ENCODE measurements around the gene CBX2. TPM values are rescaled to one million over a fixed set of nuclear protein-coding genes. Genes with fewer than 3 reads are reported as not detected.
"Not testable (repeated sequence)": the region's sequence is repeated elsewhere in the genome, so short reads cannot be mapped to it uniquely, and the experiment has no call there.

CBX2 gene
- polyA plus RNA-seq, 3 donors, result 0.79 to 1.3 (median 1.3) TPM

DNA sequence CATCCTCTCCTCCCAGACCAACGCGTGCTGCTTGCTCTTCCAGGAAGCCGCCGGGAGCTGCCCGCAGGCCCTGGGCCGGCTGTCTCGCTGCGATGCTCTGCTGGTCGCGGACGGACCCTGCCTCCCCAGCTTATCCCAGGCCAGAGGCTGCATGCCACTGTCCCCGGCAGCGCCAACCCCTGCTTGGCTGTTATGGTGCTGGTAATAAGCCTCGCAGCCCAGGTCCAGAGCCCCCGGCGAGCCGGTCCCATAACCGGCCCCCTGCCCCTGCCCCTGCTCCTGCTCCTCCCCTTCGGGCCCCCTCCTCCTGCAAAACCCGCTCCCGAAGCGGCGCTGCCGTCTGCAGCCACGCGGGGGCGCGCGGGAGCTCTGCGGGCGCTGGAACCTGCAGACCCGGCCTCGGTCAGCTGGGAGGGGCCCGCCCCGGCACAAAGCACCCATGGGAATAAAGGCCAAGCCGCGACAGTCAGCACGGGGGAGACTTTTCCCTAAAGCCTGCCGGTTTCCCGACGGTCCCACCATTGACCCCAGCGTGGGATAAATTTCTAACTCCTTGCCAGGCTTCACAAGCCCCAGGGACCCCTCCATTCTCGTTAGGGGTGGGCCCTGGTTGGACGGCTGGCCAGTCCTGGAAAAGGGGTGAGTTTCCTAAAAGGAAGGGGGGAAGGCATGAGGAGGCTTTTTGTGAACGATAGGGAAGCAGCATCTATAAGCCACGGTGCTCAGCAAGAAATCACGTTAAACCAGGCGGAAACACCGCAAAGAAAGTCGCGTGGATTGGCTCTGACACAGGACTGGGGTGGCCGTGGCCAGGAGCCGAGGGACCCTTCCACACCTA lies 36.0 kb upstream of the CBX2 start:
- 9 to 10% (median 9%) methylated on average over 47 to 53 of the region's 53 CpGs for WGBS, 3 donors
- H3K27ac ChIP-seq (ENCODE audit: low read depth, low read length), result no peak overlapping the region

DNA sequence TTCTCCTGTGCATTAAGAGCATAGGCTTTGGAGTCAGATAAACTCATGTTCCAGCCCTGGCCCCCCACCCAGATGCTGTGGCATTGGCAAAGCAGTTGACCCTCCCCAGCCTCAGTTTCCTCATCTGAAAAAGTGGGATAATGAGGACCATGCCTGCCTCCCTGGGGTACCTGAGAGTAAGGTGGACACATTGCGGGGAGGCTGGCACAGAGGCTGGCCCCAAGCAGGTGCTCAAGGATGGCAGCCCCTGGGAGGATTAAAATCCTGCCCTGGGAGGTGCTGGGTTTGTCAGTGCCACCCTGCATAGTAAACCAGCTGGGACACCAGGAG lies 35.4 kb upstream of the CBX2 start:
- no peak overlapping the region for H3K27ac ChIP-seq (ENCODE audit: low read depth, low read length)
- WGBS, 3 donors, result 83 to 96% (median 90%) methylated on average over 1 of the region's 1 CpG

DNA sequence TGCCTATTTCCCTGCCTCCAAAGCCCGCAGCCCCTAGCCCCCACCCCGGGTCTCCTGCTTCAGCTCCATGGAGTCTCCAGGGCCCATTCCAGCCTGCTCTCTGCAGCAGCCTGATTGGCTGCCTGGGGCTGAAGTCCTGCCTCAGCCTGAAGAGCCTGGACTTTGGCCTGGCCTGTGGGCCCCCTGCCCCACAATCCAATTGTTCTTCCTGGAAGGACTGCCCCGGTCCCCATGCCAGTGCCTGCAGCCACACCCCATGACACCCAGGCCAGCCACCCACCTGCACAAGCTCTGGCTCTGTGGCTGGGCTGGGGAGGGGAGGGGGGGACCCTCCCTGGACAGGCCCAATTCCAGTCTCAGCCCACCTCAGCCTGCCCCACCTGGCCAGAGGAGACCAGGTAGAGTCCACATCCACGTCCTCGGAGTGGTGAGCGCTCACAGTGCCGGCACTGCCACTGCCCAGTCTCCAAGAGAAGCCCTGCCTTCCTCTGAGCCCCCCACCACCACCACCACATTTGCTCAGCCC lies 34.9 kb upstream of the CBX2 start:
- no peak overlapping the region for H3K27ac ChIP-seq (ENCODE audit: low read depth, low read length)
- 85 to 91% (median 90%) methylated on average over 7 of the region's 7 CpGs for WGBS, 3 donors

DNA sequence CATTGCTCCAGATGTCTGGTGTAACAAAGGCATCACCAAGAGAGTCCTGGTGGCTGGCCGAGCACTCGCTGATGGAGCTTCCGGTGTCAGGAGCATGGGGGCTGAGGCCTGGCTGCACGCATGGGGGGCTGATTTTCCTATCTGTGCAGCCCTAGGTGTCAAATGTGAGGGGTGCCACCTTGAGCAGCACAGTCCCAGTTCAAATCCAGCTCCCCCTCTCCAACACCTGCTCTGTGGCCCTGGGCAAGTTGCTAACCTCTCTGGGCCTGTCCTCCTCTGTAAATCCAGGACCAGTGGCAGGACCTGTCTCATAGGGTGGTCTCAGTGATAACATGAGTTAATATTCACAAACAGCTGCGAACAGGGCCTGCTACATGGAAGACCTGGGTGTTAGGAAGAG lies 34.3 kb upstream of the CBX2 start:
- H3K27ac ChIP-seq (ENCODE audit: low read depth, low read length), result no peak overlapping the region
- WGBS, 3 donors, result 93 to 96% (median 95%) methylated on average over 5 of the region's 5 CpGs

DNA sequence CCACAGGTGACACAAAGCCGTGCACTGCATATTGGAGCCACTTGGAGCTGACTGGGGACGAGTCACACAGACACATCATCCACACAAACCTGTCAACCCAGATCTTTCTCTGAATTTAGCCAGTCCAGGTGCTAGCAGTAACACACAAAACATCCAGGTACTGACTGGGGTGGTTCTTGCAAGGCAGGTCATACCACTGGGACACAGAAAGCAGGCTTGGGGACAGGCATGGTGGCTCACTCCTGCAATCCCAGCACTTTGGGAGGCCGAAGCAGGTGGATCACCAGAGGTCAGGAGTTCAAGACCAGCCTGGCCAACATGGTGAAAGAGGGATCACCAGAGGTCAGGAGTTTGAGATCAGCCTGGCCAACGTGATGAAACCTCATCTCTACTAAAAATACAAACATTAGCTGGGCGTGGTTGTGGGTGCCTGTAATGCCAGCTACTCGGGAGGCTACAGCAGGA lies 32.3 kb upstream of the CBX2 start:
- 49 to 52% (median 50%) methylated on average over 6 of the region's 6 CpGs for WGBS, 3 donors
- H3K27ac ChIP-seq (ENCODE audit: low read depth, low read length), result no peak overlapping the region

DNA sequence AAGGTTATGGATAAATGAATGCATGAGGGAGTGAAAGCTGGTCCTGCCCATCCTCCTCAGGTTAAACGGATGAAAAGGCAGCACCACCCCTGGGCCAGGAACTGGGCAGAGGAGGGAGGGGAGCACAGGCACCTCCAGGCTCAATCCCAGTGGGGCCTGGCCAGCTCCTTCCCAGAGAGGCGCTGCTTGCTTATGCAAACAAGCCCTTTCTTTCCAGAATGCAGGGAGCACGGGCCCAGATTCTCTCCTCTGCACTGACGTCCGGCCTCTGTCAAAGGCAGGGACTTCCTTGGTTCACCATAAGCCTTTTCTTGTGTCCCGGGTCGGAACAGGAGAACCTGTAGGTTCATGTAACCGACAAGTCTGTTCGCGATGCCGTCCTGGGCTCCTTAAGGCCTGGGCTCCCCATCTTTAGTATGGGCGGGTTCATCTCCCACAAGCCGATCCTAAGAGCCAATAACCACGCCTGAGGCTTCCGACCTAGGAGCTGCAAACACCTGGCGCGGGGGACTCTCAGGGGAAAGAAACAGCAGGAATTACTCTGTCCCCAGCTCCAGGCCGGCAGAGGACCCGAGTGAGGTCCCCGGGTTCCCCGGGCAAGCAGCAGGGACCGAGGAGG lies 30.9 kb upstream of the CBX2 start:
- 21 to 38% (median 31%) methylated on average over 19 to 22 of the region's 22 CpGs for WGBS, 3 donors
- no peak overlapping the region for H3K27ac ChIP-seq (ENCODE audit: low read depth, low read length)

DNA sequence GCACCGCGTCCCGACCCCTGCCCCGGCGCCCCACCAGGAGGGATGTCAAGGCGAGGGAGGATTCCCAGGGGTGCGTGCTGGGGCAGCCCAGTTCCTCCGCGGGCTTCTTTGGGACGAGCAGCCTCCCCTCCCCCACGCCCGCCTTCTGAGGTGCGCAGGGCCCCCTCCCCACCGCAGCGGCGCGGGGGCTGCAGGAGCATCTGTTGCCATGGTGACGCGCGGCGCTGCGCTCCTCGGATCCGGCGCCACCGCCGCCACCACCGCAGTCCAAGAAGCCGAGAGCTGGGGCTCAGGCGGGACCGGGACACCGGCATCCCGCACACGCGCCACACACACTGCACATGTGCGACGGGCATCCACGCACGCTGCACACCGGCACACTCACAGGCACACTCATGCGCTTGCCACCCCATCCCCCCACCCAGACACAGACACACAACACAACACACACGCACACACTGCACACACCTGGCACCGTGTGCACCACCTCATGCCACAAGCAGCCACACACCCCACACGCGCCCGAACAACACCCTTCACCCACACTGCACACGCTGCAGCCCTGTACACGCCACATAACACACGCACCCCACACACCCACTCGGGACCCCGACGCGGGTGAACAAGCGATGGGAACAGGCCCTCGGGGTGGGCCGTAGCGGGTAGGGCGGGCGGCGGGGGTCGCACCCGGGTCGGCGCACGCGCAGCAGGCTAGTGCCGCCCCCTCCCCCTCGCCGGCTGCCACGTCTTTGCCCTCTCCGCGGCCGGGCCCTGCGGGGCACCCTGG lies 30.2 kb upstream of the CBX2 start:
- no peak overlapping the region for H3K27ac ChIP-seq (ENCODE audit: low read depth, low read length)
- 2 to 3% (median 3%) methylated on average over 37 to 74 of the region's 74 CpGs for WGBS, 3 donors

DNA sequence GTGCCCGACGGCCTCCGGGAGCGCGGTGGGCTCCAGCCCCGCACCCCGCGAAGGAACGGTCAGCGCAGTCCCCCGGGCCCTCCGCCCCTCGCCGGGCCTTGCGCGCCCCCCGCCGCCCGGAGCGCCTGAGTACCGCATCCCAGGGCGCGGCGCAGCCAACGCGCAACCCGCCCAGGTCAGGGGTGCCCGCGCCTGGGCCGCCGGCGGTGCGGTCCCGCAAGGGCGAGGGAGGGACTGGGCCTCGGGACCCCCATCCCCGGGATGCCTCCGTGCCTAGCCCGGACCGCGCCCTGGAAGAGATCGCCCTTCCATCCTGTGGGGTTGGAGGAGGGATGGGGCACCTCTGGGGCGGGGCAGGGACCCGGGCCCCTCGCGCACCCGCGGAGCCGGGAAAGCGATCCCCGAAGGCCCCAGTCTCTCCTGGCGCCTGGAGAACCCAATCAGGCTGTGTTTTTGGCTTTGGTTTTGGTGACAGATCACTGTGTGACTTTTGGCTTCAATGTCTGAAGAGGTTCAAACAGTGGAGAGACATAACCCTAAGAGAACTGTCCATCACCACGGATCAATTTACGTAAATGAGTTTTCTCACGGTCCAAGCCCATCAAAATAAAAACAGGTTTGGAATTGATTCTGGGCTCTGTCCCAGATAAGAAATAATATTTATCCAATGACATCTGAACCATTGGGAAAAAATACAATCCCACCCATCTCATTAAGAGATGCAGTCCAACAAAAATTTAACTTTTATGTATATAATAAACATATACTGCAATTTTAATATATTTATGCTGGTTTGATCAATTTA lies 29.5 kb upstream of the CBX2 start:
- WGBS, 3 donors, result 7 to 11% (median 8%) methylated on average over 34 to 55 of the region's 55 CpGs
- no peak overlapping the region for H3K27ac ChIP-seq (ENCODE audit: low read depth, low read length)

DNA sequence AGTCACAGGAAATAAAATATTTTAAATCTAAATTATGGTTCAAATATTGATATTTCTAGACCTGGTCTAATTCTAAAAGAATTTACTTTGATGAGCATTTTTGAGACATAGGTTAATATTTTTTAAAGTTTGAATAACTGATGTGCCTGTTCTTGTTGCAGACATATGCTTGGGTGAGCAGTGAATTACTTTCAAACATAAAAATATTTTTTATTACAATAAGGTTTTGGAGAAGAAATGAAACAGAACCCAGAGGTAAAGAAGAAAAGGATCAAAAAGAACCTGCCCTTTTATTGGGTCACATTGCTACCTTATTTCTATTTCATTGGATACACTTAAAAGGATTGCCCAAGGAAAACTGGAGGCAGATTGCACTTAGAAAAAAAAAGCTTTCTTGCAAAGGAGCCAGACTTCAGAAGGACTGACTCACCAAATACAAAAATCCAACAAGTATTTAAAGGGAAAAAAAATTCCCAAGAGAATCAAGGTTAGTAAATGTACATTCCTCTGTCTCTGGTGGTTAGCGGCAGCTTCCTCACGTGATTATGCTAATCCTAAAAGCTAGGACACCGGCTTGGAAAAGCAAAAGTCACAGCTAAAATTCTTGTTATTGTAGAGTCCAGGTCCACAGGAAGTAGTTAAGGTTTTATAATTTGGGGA lies 28.7 kb upstream of the CBX2 start:
- 57 to 68% (median 62%) methylated on average over 3 of the region's 3 CpGs for WGBS, 3 donors
- no peak overlapping the region for H3K27ac ChIP-seq (ENCODE audit: low read depth, low read length)

DNA sequence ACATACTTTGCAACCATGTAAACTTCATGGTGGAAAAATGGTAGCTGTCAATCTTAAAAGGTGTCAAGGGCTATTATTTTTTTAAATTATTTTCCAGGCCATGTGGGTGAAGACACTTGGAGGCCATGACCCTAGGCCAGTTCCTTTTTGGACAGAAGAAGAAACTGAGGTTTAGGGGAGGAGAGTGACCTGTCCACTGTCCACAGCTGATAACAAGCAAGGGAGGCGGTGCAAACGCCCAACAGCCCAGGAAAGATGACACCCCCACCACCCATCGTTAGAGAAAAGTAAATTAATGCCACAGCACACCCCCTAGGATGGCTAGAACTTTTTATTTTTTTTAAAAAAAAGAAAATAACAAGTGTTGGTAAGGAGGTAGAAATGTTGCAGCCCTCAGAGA lies 28.0 kb upstream of the CBX2 start:
- 61 to 70% (median 64%) methylated on average over 3 of the region's 3 CpGs for WGBS, 3 donors
- no peak overlapping the region for H3K27ac ChIP-seq (ENCODE audit: low read depth, low read length)

DNA sequence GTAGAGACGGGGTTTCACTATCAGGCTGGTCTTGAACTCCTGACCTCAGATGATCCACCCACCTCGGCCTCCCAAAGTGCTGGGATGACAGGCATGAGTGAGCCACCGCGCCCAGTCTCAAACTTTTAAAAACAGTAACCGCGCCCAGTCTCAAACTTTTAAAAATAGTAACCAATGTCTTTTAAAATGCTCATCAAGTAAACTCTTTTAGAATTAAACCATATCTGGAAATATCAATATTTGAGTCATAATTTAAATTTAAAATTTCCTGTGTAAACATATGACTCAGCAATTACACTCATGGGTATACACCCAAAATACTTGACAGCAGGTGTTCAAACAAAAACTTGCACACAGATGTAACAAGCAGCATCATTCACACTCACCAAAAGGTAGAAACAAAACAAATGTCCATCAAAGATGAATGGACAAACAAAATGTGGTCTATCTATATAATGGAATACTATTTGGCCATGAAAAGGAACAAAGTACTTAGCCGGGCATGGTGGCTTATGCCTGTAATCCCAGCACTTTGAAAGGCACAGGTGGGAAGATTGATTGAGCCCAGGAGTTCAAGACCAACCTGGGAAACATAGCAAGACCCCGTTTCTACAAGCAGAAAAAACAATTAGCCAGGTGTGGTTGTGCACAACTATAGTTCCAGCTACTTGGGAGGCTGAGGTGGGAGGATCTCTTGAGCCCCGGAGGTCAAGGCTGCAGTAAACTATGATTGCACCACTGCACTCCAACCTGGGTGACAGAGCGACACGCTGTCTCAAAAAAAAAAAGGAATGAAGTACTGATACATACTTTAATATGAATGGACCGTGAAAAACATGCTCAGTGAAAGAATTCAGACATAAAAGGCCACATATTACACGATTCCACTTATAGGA lies 27.1 kb upstream of the CBX2 start:
- no peak overlapping the region for H3K27ac ChIP-seq (ENCODE audit: low read depth, low read length)
- 77 to 86% (median 84%) methylated on average over 13 of the region's 13 CpGs for WGBS, 3 donors

DNA sequence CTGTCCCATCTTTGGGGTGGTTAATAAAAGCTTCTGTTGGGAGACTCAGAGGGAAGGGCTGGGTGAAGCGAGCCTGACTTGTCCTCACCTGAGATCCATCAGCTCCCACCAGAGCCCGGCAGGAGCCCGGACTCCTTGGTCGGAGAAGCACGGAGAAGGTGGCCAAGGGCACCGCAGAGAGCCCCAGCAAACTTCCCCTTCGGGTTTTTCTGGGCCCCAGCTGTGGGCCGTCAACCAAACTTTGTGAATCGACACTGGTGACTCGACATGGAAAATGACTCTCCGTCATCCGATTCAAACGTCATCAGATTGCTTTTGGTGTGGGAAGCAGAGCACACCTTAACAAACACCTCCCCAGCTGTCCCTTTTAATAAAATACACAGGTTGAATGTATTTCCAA lies 25.8 kb upstream of the CBX2 start:
- WGBS, 3 donors, result 54 to 68% (median 62%) methylated on average over 13 of the region's 13 CpGs
- H3K27ac ChIP-seq (ENCODE audit: low read depth, low read length), result no peak overlapping the region

DNA sequence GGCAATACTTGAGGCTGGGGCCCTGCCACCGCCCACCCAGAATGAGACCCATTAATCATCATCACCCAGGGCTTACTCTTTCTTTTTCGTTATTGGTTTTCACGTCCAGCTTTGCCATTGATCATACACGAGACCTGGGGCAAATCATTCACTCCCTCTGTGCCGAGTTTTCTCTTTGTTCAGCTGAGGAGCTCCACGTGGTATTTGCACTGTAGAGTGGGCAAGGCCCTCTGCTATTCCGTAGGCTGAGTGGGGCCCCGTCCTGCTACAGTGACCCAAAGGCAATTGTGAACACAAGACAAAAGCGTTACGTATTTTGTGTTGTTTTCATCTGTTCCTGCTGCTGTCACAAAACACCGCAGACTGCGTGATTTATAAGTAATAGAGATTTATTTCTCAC lies 23.6 kb upstream of the CBX2 start:
- WGBS, 3 donors, result 46 to 81% (median 77%) methylated on average over 12 of the region's 12 CpGs
- H3K27ac ChIP-seq (ENCODE audit: low read depth, low read length), result no peak overlapping the region

DNA sequence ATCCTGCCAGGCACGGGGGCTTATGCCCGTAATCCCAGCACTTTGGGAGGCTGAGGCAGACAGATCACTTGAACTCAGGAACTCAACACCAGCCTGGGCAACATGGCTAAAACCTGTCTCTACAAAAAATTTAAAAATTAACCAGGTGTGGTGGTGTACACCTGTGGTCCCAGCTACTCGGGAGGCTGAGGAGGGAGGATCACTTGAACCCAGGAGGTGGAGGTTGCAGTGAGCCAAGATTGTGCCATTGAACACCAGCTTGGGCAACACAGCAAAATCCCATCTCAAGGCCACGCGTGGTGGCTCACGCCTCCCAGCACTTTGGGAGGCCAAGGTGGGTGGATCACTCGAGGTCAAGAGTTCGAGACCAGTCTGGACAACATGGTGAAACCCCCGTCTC lies 23.0 kb upstream of the CBX2 start:
- WGBS, 3 donors, result 91 to 93% (median 92%) methylated on average over 9 of the region's 9 CpGs
- H3K27ac ChIP-seq (ENCODE audit: low read depth, low read length), result not testable (repeated sequence)

DNA sequence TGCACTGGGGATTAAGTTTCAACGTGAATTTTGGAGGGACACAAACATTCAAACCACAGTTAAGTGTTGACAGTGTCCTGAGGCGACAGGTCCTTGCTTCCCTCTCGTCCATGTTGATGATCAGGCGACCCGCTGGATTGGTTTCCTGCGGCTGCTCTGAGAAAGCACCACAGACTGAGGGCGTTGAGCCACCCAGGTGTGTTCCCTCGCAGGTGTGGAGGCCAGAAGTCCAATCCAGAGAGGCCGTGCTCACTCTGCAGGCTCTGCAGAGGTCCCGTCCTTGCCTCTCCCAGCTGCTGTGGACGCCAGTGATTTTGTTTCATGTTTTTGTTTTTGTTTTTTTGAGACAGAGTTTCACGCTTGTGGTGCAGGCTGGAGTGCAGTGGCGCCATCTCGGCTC lies 22.4 kb upstream of the CBX2 start:
- 87 to 92% (median 90%) methylated on average over 14 of the region's 14 CpGs for whole genome bisulfite sequencing, 3 donors
- no peak overlapping the region for H3K27ac ChIP-seq (ENCODE audit: low read depth, low read length)

DNA sequence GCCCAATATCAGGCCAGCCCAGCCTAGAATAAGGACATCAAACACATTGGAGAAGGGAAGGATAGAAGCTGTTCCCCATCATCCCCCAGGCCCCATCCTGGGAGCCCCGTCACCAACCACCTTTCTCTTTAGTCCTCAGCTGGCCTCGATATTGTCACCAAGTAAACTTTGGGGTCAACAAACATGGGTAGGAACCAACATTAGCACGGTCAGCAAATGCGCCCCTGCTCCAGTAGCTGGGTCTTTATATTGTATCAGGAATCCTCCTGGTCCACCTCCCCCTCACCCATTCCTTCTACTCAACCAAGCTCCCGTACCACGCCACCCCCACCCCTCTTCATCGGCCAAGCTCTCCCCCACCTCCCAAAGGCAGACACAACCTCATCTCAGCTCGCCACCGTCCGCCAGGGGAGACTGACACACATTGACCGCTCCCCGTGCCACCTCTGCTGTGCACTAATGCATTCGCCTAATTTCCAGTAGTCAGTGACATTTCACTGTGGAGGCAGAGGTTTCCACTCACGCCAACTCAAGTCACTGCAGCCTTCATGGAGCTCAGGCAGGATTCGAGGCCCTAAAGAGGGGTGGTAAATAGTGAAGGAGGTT lies 20.7 kb upstream of the CBX2 start:
- WGBS, 3 donors, result 91 to 96% (median 95%) methylated on average over 15 of the region's 15 CpGs
- no peak overlapping the region for H3K27ac ChIP-seq (ENCODE audit: low read depth, low read length)

DNA sequence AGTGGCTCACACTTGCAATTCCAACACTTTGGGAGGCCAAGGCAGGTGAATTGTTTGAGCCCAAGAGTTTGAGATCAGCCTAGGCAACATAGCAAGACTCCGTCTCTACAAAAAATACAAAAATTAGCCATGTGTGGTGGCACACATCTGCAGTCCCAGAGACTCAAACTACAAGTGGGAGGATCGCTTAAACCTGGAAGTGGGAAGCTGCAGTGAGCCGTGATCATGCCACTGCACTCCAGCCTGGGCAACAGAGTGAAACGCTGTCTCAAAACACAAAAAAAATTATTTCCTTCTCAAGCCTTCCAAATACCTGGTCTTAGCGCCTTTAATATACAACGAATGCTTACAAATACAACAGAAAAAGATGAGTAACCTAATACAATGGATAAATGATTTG lies 19.7 kb upstream of the CBX2 start:
- WGBS, 3 donors, result 91 to 94% (median 91%) methylated on average over 6 of the region's 6 CpGs
- no peak overlapping the region for H3K27ac ChIP-seq (ENCODE audit: low read depth, low read length)

All from adipose tissue (tissue), 3 donors.